HL-60/S4 (cell line): ENCODE results near the gene ZBTB18.
"Not testable (repeated sequence)": the region's sequence is repeated elsewhere in the genome, so short reads cannot be mapped to it uniquely, and the experiment has no call there.

Experiments
- in situ Hi-C: fragments of 300-500 bp; cut with MboI; formaldehyde crosslinking; loops from 2 replicates; pipeline ENCODE4 v1.14.3; 2022; ENCODE audit warnings: low sequenced_read_pairs

ZBTB18 gene

DNA sequence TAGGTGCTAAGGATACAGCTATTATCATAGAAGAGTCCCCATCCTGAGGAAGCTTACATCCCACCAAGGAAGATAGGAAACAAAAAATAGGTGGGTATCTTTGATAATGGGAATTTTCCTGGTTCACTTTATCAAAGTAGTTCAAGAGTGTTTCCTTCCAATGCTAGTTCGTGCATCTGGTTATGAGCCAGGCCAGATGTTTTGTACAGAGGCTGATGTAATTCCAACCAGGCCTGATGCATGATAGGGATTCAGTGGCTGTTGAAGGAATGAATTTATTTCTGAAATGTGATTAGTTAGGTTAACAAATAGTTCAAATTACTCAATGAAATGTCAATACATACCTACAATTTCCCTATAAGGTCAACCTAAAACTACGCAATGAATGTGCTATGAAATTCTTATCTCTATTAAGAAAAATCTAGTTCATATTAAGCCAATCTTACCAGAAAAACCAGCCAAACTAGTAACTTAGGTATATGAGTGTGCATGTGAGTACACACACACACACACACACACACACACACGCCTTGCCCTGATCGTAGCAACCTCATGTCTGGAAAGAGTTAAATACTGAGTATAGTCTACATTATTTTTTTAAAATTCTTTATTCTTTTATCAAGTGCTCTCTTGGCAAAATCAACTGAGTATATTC, 9.5 kb upstream of the ZBTB18 start:
- in situ Hi-C loops, result no loop called here

DNA sequence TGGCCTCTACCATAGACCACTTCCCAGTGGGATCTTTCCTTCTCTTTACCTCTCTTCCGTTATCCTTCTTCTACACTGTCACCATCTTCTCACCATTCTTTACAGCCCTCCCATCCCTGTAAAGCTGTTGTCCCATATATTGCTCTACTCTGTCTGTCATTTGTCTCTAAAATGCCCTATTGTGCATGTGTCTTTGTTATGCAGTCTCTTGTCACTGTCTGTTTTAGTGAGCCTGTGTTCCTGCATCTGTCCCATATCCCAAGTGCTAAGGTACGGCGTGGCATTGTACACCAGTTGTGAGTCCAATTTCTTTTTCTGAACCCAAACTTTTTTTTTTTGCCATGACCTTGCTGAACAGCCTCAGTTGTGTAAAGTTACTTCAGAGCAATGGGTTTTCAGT, 8.8 kb upstream of the ZBTB18 start:
- in situ Hi-C loops, result no loop called here

DNA sequence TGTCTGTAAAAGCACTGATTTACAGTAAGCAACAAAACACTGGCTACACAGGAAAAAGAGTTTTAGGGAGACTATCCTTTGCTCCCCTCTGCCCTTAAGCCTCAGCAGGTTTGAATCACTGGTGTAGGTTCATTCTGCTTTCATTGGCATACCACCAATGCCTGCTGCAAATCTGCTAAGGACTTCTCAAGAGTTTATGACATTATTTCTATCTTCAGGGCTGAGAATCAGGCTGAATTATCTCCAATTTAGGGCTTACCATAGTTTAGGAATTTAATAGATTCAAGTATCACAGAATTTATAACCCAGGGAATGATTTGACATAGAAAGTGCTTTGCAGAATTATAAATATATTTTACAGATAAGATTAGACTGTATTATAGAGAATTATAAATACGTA, 6.7 kb upstream of the ZBTB18 start:
- in situ Hi-C loops, result no loop called here

DNA sequence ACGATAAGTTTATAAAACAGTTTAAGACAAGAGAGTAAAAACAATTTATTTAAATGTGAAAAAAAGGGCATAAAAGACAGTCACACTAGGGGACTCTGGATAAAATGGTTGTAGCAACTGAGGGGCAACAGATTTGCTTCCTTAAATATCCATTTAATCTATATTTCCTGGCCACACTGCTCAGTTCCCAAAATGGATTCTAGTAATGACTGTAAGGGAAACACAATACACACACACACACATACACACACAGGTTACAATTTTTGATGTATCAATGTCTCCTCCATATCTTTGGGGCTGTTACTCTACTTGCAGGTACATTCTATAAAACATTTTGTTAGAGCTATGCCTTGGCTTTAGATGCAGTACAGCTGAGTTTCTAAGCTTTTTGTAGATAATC, 4.8 kb upstream of the ZBTB18 start:
- in situ Hi-C loops, result not testable (repeated sequence)

DNA sequence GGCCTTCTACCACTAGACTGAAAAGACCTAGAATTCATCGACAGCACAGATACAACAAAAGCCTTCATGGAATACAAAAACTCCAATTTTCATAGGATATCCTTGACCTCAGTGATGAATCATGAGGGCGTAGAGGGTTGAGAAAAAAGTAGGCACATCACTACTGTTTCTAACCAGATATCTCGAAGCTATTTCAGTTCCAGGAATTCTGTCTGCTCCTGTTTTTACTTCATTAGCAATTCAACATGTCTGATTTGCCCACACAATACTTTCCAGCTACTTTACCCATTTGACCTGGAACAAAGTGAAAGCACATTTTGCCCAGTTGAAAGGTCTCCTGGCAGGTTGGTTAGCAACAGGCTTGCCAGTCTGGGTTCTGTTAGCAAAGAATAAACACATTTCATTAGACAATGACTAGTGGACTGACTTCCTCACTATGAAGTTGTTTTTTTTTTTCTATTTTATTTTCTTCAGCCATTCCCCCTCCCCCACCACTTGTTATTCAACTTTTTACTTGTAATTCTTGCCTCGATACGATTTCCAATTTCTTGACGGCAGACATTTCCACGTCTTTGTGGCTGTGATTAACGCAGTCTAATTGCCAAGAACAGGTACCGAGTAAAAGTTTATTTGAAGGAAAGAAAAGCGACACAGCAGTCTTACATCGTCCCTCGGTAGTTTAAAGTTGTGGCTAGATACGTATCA, 4.0 kb upstream of the ZBTB18 start:
- in situ Hi-C loops, result no loop called here

DNA sequence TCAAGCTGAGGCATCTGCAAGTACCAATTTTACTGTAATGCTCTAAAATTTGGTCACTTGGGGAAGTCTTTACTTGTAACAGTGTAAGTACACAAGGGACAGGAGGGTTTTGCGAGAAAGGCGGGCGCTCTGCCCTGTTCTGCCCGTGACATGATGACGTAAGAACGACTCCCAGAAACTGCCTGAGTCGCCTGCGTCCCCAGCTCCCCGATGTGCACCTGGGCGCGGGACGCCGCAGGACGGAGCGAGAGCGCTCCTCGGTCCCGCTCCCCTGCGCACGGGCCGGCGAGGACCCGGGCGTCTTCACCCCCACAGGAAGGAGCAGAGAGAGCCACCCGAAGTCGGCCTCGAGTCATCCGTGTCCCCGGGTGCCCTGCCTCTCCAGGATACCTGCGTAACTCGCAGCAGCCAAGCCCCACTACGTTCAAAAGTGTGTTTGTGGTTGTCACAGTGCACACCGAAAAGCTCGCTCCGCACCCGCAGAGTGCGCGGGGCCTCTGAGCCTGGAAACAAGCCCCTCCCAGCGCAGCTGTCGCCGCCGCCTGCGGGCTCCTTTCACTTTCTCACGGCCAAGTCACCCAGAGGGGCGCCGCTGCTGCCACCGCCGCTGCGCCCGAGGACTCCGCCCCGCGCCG, 3.3 kb upstream of the ZBTB18 start:
- in situ Hi-C loops, result no loop called here

DNA sequence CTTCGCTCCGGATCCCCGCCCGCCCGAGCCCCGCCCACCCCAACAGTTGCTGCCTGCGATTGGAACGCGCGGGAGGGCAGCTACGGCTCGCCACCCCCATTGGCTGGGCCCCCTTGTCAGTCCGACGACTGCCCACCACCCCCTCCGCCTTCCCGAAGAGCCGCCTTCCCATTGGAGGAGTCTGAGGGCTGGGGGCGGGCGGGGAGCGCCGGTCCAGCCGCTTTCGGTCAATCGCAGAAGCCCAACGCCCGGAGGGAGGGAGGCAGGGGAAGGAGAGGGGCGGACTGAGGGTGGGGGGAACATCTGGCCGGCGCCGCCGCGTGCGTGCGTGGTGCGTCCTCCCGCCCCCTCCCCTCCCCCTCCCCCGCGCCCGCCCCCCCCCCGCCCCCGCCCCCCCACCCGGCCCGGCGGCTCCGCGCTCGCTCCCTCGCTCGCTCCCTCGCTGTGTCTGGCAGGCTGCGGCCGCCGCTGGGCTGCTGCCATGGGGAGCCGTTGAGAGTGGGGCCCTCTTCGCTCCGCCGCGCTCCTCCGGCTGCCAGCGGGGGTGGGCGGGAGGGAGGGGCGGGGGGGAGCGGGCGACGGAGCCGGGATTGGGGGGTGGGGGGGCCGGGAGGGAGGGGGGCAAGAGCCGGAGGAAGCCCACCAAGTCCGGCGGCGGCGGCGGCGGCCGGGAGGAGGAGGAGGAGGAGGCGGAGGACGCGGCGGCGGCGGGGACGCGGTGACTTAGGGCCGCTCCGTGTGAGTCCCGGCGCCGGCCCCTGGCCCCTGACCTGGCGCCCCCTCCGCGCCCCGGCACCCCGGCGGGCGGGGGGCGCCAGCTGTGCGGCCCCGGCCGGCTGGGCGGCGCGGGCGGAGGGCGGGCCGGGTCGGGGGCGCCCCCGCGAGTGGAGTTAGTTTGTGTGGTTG, 2.6 kb upstream of the ZBTB18 start:
- in situ Hi-C loops, result no loop called here

DNA sequence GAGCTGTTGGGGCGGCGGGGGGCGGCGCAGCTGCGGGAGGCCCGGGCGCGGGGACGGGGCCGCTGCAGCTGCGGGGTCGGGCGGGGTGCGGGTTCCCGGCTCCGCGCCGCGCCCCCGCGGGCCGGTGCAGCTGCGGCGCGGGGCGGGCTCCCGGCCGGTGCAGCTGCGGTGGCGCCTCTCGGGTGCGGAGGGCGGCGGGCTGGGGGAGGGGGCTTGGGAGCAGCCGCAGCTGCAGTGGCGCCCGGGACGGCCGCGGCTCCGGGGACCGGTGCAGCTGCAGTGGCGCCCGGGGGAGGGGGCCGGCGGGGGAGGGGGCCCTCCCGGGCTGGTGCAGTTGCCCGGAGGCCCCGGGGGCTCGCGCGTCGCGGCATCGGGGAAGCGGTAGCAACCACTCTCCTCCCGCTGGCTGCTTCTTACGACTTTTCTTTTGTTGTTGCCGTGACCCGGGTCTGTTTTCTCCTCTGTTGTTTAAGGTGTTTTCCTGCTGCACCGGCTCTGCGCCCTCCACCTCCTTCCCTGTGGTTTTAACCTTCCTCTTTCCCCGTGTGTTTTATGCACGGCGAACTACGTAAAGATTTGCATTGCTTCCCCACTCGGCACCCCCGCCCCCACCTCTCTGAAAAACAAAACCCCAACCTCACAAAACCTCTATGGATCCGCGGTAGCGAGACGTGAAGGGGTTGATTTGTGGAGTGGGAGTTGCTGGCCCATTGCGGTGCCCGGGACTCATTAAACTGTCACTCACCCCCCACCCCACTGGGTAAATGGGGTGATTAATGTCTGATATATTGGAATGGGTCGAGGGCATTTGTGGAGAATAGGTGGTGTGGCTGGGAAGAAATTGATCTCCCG, 1.7 kb upstream of the ZBTB18 start:
- in situ Hi-C loops, result no loop called here

DNA sequence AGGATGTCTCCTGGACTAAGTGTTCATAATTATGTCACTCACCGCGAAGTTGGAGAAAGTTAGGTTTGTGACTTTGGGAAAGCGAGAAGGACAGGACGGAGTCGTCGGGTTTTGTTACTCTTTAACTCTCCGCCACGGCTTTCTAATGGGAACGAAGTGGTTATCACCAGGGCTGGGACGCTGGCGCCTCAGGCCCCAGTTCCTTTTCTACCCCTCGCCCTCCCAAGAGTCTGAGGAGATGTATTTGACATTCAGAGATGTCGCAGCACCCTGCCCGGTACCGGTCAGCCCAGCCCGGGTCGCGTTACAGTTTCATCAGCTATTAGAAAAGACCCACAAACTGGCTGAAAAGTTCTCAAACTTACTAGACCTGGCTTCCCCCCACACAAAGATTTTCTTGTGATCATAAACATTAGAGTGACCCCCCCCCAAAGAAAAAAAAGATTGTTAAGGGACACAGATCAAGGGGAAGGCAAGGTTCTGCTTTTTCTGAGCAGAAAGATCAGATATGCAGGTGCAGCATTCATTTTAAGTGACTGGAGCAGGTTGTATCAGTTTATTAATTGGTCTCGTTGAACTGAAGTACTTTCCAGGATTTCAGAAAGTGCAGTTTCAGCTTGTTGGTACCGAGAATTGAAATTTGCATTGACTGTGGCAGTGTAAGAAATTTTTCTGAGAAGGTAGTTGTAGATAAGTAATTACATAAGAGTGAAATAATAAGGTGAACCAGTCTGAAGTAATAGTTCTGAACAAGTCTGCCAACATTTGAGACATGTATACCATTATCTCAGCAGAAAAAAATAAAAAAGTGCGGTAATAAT, 859 bp upstream of the ZBTB18 start:
- in situ Hi-C loops, result no loop called here

DNA sequence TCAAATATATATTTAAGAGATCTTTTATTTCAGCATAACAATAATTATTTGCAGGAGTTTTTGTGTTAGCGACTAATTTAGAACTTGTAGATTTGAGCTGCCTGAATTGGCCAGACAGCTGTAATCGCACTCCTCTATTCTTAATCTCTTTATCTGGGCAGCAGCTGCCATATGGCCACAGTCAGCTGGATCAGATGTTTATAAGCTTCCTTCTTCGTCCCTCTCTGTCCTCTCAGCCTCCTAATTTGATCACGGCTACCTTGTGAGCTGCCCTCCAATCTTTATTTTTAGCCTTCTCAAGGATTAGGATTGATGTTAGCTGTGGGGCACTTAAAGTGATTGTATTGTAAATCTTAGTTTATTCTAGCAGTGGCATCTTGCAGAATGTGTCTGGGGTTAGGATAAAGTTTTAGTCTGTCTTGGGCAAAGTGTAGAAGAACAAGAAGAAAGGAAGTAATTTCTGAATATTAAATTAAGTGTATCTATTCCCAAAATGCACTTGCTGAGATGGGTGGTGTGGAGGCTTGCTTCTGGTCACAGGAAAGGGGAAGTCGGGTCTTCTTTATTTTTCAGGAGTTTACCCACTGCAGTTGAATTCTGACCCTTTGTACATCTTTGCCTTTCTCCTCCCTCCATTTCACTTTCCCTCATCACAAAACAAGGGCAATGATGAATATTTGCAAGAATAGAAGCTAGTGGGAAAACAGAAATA, 1.1 kb downstream of the ZBTB18 start:
- in situ Hi-C loops, result no loop called here

DNA sequence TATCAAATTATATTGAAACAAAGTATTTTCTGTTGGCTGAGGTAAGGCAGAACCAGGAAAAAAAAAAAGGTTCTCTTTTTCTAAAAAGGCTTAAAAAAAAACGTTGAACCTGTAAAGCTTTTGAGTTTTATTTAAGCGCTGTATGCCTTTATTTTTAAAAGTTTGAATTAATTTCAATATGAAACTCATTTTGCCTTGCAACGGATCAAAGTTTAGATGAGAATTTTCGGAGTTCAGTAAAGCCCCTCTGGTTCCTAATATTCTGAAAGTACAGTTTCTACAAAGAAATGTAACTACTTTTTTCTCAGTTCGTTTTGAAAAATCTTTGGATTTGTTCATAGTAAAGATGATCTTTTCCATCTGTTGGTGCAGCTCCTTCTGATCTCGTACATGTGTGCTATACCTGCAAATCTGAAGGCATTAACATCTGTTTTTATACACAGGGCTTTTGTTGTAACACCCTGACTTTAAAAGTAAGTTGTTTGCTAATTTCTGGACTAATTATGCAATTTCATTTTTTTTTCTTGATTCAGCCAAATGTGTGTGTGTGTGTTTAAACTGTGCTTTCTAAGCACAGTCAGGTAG, 1.7 kb downstream of the ZBTB18 start:
- in situ Hi-C loops, result no loop called here

DNA sequence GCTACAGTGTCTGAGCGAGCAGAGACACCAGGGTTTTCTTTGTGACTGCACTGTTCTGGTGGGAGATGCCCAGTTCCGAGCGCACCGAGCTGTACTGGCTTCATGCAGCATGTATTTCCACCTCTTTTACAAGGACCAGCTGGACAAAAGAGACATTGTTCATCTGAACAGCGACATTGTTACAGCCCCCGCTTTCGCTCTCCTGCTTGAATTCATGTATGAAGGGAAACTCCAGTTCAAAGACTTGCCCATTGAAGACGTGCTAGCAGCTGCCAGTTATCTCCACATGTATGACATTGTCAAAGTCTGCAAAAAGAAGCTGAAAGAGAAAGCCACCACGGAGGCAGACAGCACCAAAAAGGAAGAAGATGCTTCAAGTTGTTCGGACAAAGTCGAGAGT, 2.7 kb downstream of the ZBTB18 start:
- in situ Hi-C loops, result no loop called here

DNA sequence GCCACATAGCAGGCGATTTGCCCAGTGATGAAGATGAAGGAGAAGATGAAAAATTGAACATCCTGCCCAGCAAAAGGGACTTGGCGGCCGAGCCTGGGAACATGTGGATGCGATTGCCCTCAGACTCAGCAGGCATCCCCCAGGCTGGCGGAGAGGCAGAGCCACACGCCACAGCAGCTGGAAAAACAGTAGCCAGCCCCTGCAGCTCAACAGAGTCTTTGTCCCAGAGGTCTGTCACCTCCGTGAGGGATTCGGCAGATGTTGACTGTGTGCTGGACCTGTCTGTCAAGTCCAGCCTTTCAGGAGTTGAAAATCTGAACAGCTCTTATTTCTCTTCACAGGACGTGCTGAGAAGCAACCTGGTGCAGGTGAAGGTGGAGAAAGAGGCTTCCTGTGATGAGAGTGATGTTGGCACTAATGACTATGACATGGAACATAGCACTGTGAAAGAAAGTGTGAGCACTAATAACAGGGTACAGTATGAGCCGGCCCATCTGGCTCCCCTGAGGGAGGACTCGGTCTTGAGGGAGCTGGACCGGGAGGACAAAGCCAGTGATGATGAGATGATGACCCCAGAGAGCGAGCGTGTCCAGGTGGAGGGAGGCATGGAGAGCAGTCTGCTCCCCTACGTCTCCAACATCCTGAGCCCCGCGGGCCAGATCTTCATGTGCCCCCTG, 3.3 kb downstream of the ZBTB18 start:
- in situ Hi-C loops, result no loop called here

DNA sequence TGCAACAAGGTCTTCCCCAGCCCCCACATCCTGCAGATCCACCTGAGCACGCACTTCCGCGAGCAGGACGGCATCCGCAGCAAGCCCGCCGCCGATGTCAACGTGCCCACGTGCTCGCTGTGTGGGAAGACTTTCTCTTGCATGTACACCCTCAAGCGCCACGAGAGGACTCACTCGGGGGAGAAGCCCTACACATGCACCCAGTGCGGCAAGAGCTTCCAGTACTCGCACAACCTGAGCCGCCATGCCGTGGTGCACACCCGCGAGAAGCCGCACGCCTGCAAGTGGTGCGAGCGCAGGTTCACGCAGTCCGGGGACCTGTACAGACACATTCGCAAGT, 3.8 kb downstream of the ZBTB18 start:
- in situ Hi-C loops, result no loop called here

DNA sequence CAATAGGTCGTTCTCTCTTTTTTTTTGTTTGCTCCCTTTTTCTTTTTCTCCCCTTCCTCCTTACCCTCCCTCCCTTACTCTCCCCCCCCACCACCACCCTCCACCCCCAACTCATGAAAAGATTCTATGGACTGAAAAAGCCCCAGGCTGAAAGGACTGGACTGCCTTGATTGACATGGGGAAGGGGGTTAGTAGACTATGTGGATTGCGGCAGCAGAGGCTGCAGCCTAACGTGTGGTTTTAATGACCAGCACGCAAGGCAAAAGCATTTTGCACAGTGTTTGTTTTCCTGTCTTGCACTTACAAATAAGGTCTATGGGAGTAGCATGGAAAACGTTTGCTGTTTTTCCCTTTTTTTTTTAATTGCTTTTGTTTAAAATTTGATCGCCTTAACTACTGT, 5.5 kb downstream of the ZBTB18 start:
- in situ Hi-C loops, result no loop called here

DNA sequence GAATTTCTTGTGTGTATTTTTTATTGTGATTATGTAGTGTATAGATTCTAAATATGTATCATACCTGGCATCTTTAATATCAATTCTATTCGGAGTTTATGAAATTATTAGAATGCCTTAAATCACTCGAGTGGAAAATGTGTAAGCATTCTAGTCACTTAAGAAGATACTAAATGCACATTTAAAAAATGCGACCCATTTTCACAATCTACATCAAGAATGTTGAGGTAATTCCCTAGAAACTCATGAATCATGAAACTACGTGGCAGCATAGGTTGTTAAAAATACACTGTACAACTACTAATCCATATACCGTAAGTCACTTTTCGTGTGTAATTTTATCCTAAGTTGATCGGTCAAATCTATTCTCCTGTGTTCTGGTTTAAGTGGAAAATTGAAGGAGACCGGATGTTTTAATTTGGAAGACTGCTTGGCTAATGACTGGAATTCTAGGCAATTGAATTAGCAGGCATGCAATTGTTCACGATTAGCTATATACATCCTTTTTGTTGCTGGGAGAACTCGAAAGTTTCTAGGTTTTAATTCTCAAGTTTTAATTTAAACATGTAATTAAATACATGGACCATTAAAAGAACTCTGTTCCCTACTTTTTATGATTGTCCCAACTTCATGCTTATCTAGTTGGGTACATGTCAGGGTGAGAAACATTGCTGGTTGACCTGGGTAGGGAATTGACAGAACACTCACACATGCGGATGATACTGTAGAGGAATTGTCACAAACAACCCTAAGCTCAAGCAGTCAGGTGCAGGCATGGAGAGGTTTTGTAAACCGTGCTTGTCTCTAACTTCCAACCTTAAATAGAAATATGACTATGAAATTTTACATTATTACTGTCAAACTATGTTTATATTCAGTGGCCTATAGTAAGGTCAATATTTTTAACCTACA, 6.6 kb downstream of the ZBTB18 start:
- in situ Hi-C loops, result no loop called here

DNA sequence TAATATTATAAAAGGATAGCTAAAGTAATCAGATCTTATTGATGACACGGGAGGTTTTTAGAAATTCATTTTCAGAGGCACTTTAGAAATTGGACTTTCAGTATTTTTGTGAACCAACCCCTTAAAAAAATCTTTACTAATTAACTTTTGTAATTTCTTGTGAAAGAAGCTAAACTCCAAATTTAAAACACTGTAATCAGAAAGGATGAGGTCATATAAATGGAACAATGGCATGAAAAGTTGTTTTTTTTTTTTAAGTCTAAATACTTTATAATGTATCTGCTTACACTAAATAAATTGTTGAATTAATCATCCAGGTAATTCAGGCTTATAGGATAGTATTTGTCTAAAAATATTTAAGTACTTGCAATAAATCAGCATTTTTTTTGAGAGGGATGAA, 9.0 kb downstream of the ZBTB18 start:
- in situ Hi-C loops, result no loop called here
